ENCODE data around the gene DBR1.

DBR1 gene

GRCh38 chr3:138213398-138214085 lies 38.8 kb upstream of the DBR1 start:
- TF ChIP-seq CTCF (IDR thresholded peaks at IDR 0.05; ENCODE audit: low read depth, low read length, missing control alignments): no peak
- DNase-seq (ENCODE audit: low read depth): no peak
- H3K4me3 ChIP-seq (ENCODE audit: low read depth, low read length): no peak overlapping the region
- in situ Hi-C loops (cut with HindIII; ENCODE audit: low sequenced_read_pairs): no loop called here

GRCh38 chr3:138210528-138210927 lies 35.8 kb upstream of the DBR1 start:
- H3K4me3 ChIP-seq (ENCODE audit: low read depth, low read length): no peak overlapping the region
- no peak for DNase-seq (ENCODE audit: low read depth)
- TF ChIP-seq CTCF (IDR thresholded peaks at IDR 0.05; ENCODE audit: low read depth, low read length, missing control alignments): no peak
- in situ Hi-C loops (cut with HindIII; ENCODE audit: low sequenced_read_pairs): no loop called here

GRCh38 chr3:138206196-138206595 lies 31.5 kb upstream of the DBR1 start:
- no peak for TF ChIP-seq CTCF (IDR thresholded peaks at IDR 0.05; ENCODE audit: low read depth, low read length, missing control alignments)
- no peak for DNase-seq (ENCODE audit: low read depth)
- in situ Hi-C loops (cut with HindIII; ENCODE audit: low sequenced_read_pairs): no loop called here
- H3K4me3 ChIP-seq (ENCODE audit: low read depth, low read length): no peak overlapping the region

- H3K4me3 ChIP-seq (ENCODE audit: low read depth, low read length): no peak overlapping the region
- no peak for DNase-seq (ENCODE audit: low read depth)
- TF ChIP-seq CTCF (IDR thresholded peaks at IDR 0.05; ENCODE audit: low read depth, low read length, missing control alignments): no peak
- in situ Hi-C loops (cut with HindIII; ENCODE audit: low sequenced_read_pairs): no loop called here
Observed at GRCh38 chr3:138205527-138205926, 30.8 kb upstream of the DBR1 start.

- in situ Hi-C loops (cut with HindIII; ENCODE audit: low sequenced_read_pairs): no loop called here
- DNase-seq (ENCODE audit: low read depth): no peak
- no peak for TF ChIP-seq CTCF (IDR thresholded peaks at IDR 0.05; ENCODE audit: low read depth, low read length, missing control alignments)
- H3K4me3 ChIP-seq (ENCODE audit: low read depth, low read length): no peak overlapping the region
Observed at GRCh38 chr3:138203938-138204337, 29.2 kb upstream of the DBR1 start.

- no peak for DNase-seq (ENCODE audit: low read depth)
- no peak overlapping the region for H3K4me3 ChIP-seq (ENCODE audit: low read depth, low read length)
- in situ Hi-C loops (cut with HindIII; ENCODE audit: low sequenced_read_pairs): no loop called here
- no peak for TF ChIP-seq CTCF (IDR thresholded peaks at IDR 0.05; ENCODE audit: low read depth, low read length, missing control alignments)
Observed at GRCh38 chr3:138202945-138203701, 28.4 kb upstream of the DBR1 start.

All from astrocyte of the cerebellum (primary cell).